GM15510 (cell line): ENCODE results near the gene COLEC12.

Source experiments
- POLR2A ChIP-seq: IDR thresholded peaks from 3 replicates; pipeline ENCODE4 v1.6.1; 2011; ENCODE audit warnings: borderline replicate concordance; ENCODE audit not compliant: insufficient read length; ENCODE audit errors: extremely low read depth

COLEC12 gene

GRCh38 chr18:334575-335132 is 165.8 kb downstream of the COLEC12 start:
- TF ChIP-seq POLR2A = no peak

- no peak for TF ChIP-seq POLR2A
Measured at GRCh38 chr18:332721-333510, 167.6 kb downstream of the COLEC12 start.

- TF ChIP-seq POLR2A = no peak
Measured at GRCh38 chr18:332007-332406, 168.5 kb downstream of the COLEC12 start.

GRCh38 chr18:331221-331821 is 169.2 kb downstream of the COLEC12 start:
- no peak for TF ChIP-seq POLR2A

GRCh38 chr18:328928-329327 is 171.6 kb downstream of the COLEC12 start:
- no peak for TF ChIP-seq POLR2A

- no peak for TF ChIP-seq POLR2A
Measured at GRCh38 chr18:326846-327245, 173.7 kb downstream of the COLEC12 start.

GRCh38 chr18:323253-323622 is 177.3 kb downstream of the COLEC12 start:
- no peak for TF ChIP-seq POLR2A

- TF ChIP-seq POLR2A = no peak
Measured at GRCh38 chr18:321865-322467, 178.5 kb downstream of the COLEC12 start.

GRCh38 chr18:320155-320554 is 180.3 kb downstream of the COLEC12 start:
- TF ChIP-seq POLR2A = no peak

GRCh38 chr18:319720-320119 is 180.8 kb downstream of the COLEC12 start:
- TF ChIP-seq POLR2A = no peak

- TF ChIP-seq POLR2A = no peak
Measured at GRCh38 chr18:318791-319291, 181.7 kb downstream of the COLEC12 start.

GRCh38 chr18:317618-318017 is 182.9 kb downstream of the COLEC12 start:
- no peak for TF ChIP-seq POLR2A

GRCh38 chr18:316393-316792 is 184.1 kb downstream of the COLEC12 start:
- TF ChIP-seq POLR2A = no peak

- no peak for TF ChIP-seq POLR2A
Measured at GRCh38 chr18:313931-314330, 186.6 kb downstream of the COLEC12 start.

GRCh38 chr18:312415-312814 is 188.1 kb downstream of the COLEC12 start:
- TF ChIP-seq POLR2A = no peak
